ENCODE results near the gene MTOR.

MTOR gene

DNA sequence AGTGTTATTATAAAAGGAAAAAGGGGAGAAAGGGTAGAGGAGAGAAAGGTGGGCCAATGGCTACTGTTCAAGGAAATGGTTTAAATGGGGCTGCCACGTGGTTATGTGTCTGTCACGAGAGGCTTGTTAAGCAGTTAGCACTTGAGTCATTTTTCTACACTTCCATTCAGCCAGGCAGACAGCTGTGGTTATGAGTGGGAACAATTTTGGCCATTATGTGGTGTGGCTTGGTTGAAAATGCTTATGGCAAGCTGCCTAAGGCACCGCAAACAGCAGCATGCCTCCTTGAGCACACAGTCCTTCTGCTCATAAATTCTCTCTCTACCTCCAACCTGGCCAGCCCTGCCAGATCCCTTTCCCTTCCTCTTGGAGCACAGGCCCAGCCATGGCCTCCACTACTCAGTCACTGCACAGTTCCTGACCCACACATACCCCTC lies 199.4 kb downstream of the MTOR start:
- TF ChIP-seq, protein P1, sequence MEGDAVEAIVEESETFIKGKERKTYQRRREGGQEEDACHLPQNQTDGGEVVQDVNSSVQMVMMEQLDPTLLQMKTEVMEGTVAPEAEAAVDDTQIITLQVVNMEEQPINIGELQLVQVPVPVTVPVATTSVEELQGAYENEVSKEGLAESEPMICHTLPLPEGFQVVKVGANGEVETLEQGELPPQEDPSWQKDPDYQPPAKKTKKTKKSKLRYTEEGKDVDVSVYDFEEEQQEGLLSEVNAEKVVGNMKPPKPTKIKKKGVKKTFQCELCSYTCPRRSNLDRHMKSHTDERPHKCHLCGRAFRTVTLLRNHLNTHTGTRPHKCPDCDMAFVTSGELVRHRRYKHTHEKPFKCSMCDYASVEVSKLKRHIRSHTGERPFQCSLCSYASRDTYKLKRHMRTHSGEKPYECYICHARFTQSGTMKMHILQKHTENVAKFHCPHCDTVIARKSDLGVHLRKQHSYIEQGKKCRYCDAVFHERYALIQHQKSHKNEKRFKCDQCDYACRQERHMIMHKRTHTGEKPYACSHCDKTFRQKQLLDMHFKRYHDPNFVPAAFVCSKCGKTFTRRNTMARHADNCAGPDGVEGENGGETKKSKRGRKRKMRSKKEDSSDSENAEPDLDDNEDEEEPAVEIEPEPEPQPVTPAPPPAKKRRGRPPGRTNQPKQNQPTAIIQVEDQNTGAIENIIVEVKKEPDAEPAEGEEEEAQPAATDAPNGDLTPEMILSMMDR (IDR thresholded peaks at IDR 0.05; ENCODE audit: insufficient read depth, low read depth, low read length, missing control alignments) = no peak
- DNase-seq (ENCODE audit: low read depth) = peak; percentile 90
- no peak overlapping the region for H3K4me3 ChIP-seq (ENCODE audit: low read depth, low read length)

DNA sequence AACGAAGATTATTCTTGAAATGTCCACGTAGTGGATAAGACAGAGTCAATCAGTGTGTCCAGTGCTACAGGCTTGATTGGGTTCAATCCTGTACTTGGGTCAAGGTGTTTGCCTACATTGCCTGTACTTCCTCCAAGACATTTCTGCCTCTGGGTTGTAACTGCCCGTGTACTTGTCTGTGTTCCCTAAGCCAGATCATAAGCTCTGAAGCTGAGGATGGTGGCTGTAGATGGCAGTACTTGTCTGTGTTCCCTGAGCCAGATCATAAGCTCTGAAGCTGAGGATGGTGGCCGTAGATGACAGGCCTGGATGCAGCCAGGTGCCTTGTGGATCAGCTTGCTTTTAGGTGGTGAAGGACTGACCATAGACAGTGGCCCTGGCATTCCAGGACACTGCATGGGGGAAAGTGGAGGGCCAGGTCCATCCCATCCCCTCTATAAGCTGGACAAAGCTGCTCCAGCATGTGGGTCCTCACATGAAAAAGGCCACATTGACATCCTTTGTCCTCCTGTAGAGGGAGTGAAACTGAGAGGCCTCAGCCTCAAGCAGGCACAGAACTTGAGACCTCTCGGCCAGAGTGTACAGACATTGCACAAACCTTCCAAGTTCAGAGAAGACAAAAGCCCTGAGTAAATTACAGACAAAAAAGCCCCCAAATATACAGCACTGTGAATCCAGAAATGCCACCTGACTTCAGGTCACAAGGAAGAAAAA lies 200.5 kb downstream of the MTOR start:
- no peak overlapping the region for H3K4me3 ChIP-seq (ENCODE audit: low read depth, low read length)
- DNase-seq (ENCODE audit: low read depth) = peak; percentile 37
- TF ChIP-seq, protein P1 (IDR thresholded peaks at IDR 0.05; ENCODE audit: insufficient read depth, low read depth, low read length, missing control alignments) = no peak

DNA sequence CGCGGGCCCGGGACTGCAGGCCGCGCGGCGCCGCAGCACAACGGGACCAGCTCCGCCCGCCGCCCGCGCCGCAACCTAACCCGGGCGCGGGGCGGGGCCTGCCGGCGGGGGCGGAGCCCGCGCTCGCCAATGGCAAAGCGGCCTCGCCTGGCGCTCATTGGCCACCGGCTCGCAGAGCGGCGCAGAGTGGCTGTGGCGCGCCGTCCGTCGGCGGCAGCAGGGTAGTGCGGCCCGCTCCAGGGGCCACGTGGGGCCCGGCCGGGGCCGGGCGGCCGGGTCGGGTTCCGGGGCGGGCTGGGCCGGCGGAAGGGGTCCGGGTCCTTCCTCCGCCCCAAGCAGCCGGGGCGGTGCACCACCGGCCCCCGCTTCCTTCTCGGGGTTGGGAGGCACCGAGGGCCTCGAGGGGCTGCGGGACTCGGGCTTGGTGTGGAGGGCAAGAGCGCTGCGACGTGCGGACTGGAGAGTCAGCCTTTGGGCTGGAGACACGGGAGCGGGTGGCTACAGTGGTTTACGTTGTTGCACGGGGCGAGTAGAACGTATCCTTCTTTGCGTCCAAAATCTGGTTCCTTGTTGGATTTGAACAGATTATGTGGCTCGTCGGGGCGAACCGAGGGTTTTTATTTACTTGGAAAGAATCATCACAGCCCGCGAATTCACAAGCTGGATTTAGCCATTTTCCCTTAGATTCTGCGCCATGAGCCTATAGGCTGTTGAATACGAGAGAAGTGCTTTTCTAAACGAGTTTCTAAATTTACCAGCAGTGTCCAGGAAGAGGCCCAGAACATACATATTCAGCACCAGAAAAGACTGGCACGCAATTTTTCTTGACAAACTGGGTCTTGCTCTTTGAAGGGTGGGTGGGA lies 202.2 kb downstream of the MTOR start, which contains the start of gene SRM:
SRM (minus strand) TSS at position 51 of the 863 bp plus-strand sequence. CDS start 75 bp downstream, outside the sequence.
- H3K4me3 ChIP-seq (ENCODE audit: low read depth, low read length) = peak within 1 kb of the TSS; percentile 88
- TF ChIP-seq, protein P1 (IDR thresholded peaks at IDR 0.05; ENCODE audit: insufficient read depth, low read depth, low read length, missing control alignments) = peak; percentile 26
- DNase-seq (ENCODE audit: low read depth) = peak; percentile 96

DNA sequence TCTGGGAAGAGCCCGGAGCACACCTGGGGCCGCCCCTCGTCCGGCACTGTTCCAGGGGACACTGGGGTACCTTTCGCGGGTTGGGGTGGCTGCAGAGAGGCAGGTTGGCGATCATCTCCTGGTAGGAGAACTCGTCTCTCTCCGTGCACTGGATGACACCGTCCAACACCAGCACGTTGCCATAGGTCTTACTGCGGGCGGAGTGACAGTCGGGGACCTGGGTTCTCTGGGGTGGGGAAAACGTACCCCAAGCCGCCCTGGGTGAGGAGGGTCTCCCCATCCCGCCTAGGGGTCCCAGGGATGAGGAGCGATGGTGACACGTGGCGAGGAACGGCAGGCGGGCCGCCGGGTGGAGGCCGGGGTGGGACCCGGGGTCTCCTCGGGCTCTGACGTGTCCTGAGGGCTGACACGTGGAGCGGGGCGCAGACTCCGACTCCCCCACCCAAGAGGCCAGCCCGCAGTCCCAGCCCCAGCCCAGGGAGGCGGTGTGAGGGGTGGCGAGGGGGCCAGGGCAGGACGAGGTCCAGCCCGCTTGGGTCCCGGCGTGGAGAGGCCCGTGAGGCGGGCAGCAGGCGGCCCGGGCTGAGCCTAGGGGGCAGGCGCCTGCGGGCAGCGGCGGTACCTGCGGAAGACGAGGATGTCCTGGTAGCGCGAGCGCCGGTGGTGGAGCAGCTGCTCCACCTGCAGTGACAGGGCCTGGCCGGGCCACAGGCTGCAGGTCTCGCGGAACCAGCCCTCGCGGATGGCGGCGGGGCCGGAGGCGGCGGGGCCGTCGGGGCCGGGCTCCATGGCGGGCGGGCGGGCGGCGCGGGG lies 203.0 kb downstream of the MTOR start:
- peak; percentile 19 for DNase-seq (ENCODE audit: low read depth)

DNA sequence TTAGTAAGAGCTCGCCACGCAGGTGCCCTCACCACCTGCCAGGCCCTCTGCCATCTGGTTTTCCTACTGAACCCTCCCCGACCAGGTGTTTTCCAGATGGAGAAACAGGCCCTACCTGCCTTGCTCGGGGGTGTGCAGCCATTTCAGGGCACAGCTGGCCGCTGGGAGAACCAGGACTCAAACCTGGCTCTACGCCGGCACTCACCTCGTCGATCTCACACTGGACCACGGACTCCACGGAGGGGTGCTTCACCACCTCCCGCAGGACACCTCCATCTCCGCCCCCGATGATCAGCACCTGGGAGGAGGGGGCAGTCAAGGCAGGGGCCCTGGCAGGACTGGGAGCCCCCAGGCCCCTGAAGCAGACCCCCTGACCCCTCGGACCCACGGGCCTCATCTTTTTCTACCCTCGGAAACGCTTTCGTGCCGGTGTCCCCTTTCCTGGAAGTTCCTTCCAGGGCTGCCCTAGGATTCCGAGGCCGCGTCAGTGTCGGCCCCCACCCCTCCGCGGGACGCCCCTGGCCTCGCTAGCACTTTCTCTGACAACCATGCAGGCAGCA lies 203.7 kb downstream of the MTOR start:
- H3K4me3 ChIP-seq (ENCODE audit: low read depth, low read length) = peak overlapping the region; percentile 70
- TF ChIP-seq, protein P1 (IDR thresholded peaks at IDR 0.05; ENCODE audit: insufficient read depth, low read depth, low read length, missing control alignments) = no peak
- no peak for DNase-seq (ENCODE audit: low read depth)

More for the DNA sequence above, 203.0 kb downstream of the MTOR start:
- peak overlapping the region; percentile 70 for H3K4me3 ChIP-seq (ENCODE audit: low read depth, low read length)
- TF ChIP-seq, protein P1 (IDR thresholded peaks at IDR 0.05; ENCODE audit: insufficient read depth, low read depth, low read length, missing control alignments) = no peak

DNA sequence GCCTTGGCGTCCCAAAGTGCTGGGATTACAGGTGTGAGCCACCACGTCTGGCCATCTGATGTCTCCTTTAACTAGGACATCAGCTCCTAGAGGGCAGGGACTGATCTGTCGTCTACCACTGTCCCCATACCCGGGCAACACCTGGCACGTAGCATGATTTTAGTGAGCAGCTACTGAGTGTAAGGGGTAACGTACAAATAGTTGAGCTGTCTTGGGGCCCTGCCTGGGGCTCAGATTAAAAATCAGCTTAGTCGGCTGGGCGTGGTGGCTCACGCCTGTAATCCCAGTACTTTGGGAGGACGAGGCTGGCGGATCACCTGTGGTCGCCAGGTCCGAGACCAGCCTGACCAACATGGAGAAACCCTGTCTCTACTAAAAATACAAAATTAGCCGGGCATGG lies 204.3 kb downstream of the MTOR start:
- H3K4me3 ChIP-seq (ENCODE audit: low read depth, low read length) = no peak overlapping the region
- DNase-seq (ENCODE audit: low read depth) = no peak
- TF ChIP-seq, protein P1 (IDR thresholded peaks at IDR 0.05; ENCODE audit: insufficient read depth, low read depth, low read length, missing control alignments) = no peak
